GM21423 (cell line): ENCODE results near the gene QPCTL.
A peak's percentile ranks its signal among the peaks of the same experiment; 100 is the strongest.
"Not testable (repeated sequence)": the region's sequence is repeated elsewhere in the genome, so short reads cannot be mapped to it uniquely, and the experiment has no call there.

Source experiments
- ATAC-seq: cut with Tn5 transposase; IDR thresholded peaks from one replicate; pipeline ENCODE4 v1.9.1; 2021; ENCODE audit warnings: mild to moderate bottlenecking, moderate library complexity; ENCODE audit not compliant: unreplicated experiment

QPCTL gene

GRCh38 chr19:45674946-45675345 is 17.5 kb upstream of the QPCTL start:
- no peak for ATAC-seq

- no peak for ATAC-seq
Observed at GRCh38 chr19:45676851-45677263, 15.6 kb upstream of the QPCTL start.

GRCh38 chr19:45677351-45678230 is 14.9 kb upstream of the QPCTL start:
- ATAC-seq, result peak; percentile 46

GRCh38 chr19:45681391-45682015 is 11.0 kb upstream of the QPCTL start:
- ATAC-seq, result peak; percentile 70

DNA sequence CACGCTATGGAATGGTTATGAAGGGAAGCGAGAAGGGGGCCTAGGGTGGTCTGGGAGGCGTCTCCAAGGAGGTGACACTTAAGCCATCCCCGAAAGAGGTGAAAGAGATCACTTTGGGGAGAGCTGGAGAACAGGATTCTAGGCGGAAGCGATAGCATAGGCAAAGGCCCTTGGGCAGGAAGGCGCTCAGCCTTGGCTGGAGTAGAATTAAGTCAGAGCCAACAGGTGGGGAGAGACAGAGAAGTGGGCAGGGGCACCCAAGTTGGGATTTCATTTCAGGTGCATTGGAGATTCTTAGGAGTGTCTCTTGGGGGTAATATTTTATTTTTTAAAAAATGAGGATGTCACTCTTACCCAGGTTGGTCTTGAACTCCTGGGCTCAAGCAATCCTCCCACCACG is 10.3 kb upstream of the QPCTL start:
- ATAC-seq, result no peak

DNA sequence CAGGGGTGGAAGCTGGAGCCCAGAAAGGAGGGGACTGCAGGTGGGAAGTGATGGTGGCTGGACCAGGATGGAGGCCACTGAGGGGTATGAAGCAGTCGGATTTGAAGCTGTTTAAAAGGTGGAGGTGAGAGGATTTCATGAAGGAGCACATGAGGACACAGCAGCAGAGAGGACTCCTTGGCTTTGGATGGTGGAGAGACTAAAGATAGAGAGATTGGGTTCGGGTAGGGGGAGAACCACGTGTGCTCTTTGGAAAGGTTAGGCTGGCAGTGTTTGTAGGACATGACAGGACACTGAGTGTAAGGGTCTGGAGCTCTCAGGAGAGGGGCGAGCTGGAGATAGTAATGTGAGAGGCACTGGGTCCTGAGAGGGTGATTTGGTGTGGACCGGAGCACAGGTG is 9.6 kb upstream of the QPCTL start:
- no peak for ATAC-seq

DNA sequence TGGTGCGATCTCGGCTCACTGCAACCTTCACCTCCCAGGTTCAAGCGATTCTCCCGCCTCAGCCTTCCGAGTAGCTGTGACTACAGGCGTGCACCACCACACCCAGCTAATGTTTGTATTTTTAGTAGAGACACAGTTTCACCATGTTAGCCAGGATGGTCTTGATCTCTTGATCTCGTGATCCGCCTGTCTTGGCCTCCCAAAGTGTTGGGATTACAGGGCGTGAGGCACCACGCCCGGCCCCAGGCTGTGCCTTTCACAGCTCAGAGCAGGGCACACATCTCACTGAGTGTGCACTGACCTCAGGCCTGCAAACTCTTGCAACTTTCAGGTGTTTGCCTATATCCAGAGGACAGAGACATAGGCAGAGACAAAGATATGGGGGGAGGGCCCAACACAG is 7.4 kb upstream of the QPCTL start:
- ATAC-seq, result not testable (repeated sequence)

- ATAC-seq, result no peak
Observed at GRCh38 chr19:45687599-45687998, 4.9 kb upstream of the QPCTL start.

DNA sequence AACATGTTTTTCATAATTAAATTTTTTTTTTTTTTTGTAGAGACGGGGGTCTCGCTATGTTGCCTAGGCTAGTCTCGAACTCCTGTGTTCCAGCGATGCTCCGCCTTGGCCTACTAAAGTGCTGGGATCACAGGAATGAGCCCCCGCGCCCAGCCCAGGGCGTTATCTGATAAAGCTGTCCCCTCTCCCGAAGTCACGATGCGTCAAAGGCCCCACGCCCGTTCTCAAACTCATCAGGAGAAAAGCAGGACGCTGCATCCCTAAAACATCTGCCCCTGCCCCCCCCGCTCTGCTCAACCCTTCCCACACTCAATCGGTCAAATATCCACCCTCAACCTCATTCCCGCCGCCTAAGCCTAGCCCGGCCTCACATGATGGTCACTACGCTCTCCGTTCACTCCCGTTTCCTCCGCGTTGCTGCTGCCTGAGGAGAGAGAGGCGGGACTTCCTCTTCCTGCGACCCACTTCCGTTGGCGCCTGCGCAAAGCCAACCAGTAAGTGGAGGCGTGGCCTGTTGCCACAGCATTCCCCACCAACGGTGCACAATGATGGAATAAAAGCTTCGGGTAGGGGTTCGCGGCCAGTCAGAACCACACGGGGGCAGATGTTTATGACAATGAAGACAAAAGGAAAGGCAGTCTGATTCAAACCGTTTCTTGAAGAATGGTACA is 815 bp upstream of the QPCTL start, which contains the start of gene SNRPD2:
SNRPD2 (minus strand) TSS at position 438 of the 671 bp plus-strand sequence; CDS start at position 373, 65 bp downstream.
- ATAC-seq, result peak; percentile 48

DNA sequence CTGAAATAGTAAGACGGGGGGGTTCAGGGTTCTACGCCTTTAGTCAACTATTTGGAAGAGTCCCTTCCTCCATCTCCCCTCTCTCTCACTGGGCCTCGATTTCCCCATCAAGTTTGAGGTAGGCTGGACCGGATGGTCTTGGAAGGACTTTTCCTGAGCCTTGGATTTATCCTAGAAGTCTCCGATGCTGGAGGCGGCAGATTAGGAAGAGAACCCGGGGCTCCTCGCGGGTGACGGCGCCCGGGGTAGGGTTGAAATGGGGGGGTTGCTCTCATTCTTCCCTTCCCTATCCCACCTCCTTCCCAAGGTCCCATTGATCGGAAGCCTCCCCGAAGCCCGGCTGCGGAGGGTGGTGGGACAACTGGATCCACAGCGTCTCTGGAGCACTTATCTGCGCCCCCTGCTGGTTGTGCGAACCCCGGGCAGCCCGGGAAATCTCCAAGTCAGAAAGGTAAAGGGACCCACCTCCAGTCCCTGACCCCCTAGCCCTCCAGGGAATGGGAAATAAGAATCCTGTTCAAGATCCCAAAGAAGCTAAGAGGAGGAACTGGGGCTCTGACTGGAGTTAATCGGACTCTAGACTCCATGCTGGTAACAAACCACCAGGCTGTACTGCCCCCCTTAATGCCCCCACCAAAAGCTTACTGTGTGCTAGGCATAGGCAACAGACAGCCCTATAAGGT is 781 bp downstream of the QPCTL start:
- no peak for ATAC-seq

DNA sequence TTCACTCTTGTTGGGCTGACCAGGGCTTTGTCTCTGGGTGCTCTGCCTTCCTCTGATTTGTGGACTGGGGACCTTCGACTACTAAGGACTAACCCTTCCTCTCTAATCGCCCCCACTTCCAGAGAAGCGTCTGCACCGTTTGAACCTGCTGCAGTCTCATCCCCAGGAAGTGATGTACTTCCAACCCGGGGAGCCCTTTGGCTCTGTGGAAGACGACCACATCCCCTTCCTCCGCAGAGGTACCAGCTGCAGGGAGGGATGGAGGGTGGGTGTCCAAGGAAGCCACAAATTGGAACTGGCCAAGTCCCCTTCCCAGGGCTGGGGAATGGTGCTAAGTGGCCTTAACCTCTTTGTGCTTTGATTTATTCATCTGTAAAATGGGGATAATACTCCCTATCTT is 9.2 kb downstream of the QPCTL start:
- ATAC-seq, result no peak

GRCh38 chr19:45705115-45705514 is 12.6 kb downstream of the QPCTL start:
- ATAC-seq, result no peak

DNA sequence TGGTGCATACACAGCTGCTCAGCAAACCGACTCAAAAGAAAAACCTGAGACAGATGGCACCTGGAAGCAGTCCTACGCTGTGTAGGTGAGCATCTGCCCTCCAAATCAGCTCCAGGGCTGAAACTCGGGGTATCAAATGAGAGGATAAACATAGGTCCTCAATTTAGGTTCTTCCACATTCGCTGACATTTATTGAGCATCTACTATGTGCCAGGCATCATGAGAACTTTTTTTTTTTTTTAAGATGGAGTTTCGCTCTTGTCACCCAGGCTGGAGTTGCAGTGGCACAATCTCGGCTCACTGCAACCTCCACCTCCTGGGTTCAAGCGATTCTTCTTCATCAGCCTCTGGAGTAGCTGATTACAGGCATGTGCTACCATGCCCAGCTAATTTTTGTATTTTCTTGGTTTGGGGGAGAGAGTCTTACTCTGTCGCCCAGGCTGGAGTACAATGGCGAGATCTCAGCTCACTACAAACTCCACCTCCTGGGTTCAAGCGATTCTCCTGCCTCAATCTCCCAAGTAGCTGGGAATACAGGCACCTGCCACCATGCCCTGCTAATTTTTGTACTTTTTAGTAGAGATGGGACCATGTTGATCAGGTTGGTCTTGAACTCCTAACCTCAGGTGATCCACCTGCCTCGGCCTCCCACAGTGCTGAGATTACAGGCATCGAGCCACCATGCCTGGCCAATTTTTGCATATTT is 13.4 kb downstream of the QPCTL start:
- peak; percentile 2 for ATAC-seq

GRCh38 chr19:45710356-45711130 is 18.1 kb downstream of the QPCTL start:
- no peak for ATAC-seq

DNA sequence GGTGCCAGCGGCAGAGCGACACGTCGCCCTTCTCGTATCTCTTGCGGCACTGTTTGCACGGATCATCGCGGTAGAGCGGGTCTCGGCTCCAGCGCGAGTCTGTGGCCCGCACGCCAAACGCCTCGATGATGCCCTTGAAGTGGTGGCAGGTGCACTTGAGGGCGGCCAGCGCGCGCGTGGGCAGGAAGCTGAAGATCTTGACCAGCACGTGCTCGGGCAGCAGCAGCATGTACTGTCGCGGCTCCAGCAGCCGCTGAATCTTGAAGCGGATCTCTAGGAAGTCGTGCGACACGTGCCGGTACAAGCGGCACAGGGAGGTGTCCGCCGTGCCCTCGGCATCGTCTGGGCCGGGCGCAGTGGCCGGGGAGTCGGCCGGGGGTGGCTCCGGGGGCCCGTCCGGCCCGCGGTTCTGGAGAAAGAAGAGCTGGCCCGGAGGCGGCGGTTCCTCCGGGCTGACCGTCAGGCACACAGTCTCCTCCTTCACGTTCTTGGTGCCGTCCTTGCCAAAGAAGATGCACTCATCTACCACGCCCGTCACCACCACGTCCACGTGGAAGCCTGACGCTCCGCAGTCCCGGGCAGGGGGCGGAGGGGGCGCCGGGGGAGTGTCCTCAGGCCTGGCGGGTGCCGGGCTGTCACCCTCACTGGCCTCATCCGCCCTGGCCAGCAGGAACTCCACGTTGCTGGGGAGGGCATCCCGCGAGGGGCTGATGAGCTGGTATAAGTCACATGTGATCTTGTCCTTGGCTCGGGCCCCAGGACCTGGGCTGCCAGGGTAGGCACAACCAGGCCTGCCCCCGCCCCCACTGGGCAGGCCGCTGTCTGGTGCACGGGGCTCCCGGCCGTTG is 19.6 kb downstream of the QPCTL start:
- ATAC-seq, result no peak

DNA sequence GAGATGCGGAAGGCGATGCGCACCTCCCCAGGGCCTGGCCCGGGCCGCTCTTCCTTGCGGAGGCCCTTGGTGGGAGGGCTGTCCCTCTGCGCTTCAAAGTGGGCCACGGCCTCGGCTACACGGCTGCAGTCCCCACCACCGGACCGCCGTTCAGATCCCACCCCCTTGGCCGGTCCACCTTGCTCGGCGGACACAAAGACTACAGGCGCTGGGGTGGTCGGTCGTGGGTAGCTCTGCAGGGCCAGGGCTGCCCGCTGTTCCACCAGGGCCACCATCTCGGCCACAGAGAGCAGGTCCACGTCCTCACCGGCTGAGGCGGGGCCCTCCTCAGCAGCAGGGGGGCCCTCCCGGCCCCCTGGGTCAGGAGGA is 20.2 kb downstream of the QPCTL start:
- ATAC-seq, result no peak

DNA sequence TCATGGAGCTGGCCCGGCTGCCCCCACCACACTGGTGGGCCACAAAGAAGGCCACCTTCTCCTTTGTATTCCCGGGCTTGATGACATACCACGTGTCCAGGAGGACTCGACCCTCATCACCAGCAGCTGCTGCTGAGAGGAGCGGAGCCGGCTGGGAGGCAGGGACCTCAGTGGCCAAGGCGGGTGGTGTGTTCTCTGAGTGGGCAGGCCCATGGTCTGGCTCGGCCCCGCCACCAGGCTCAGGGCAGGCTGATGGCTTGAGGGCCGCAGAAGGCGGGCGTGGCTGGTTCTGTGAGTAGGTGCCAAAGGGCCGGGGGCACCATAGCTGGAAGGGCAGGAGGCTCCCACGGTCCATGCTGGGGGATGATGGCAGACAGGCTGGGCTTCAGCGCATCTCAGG is 20.7 kb downstream of the QPCTL start:
- no peak for ATAC-seq

GRCh38 chr19:45715139-45715538 is 22.7 kb downstream of the QPCTL start:
- no peak for ATAC-seq
